RWPE2 (cell line): Measurements from ENCODE around the gene FAF1.

ENCODE experiments used
- ATAC-seq: fragments of 200-7000 bp; cut with Tn5 transposase; 3 replicates; pipeline ENCODE4 v1.9.1; 2021; ENCODE audit warnings: low read depth
- DNase-seq: peaks from one replicate; pipeline ENCODE4 v3.0.0-alpha.2; 2020; ENCODE audit warnings: low spot score
- H3K27ac ChIP-seq: fragments of 450-650 bp; 2 replicates; pipeline ENCODE4 v1.5.1; 2017; ENCODE audit warnings: mild to moderate bottlenecking; ENCODE audit not compliant: poor library complexity, severe bottlenecking
- H3K27me3 ChIP-seq: fragments of 250-450 bp; sonication (Bioruptor Pico); 2 replicates; pipeline ENCODE4 v1.5.1; 2021; ENCODE audit warnings: mild to moderate bottlenecking, moderate library complexity; ENCODE audit not compliant: insufficient read depth, poor library complexity, severe bottlenecking
- H3K36me3 ChIP-seq: fragments of 250-450 bp; sonication (Bioruptor Pico); 2 replicates; pipeline ENCODE4 v1.5.1; 2020; ENCODE audit warnings: low read depth, mild to moderate bottlenecking, moderate library complexity
- H3K4me1 ChIP-seq: fragments of 250-450 bp; sonication (Bioruptor Pico); 2 replicates; pipeline ENCODE4 v1.5.1; 2021; ENCODE audit warnings: mild to moderate bottlenecking, moderate library complexity; ENCODE audit not compliant: insufficient read depth, poor library complexity, severe bottlenecking
- H3K4me3 ChIP-seq: fragments of 250-450 bp; sonication (Bioruptor Pico); 2 replicates; pipeline ENCODE4 v1.5.1; 2021; ENCODE audit warnings: mild to moderate bottlenecking, moderate library complexity; ENCODE audit not compliant: severe bottlenecking
- H3K9me3 ChIP-seq: fragments of 250-450 bp; sonication (Bioruptor Pico); 2 replicates; pipeline ENCODE4 v1.5.1; 2021; ENCODE audit warnings: mild to moderate bottlenecking, moderate library complexity; ENCODE audit not compliant: severe bottlenecking
- CTCF ChIP-seq: fragments of 450-650 bp; IDR thresholded peaks from one replicate; pipeline ENCODE4 v1.5.1; 2017; ENCODE audit warnings: mild to moderate bottlenecking, moderate library complexity; ENCODE audit not compliant: poor library complexity, severe bottlenecking

Gene FAF1

GRCh38 chr1:50972766-50973165 lies 12.7 kb upstream of the FAF1 start:
- Histone ChIP-seq H3K27me3 (no peaks in the 10 kb centered on the region), H3K4me1 (peaks cover under 1% of the 10 kb centered on the region), H3K4me3 (no peak overlapping the region), H3K9me3 (no peaks in the 10 kb centered on the region), H3K27ac (no peak overlapping the region), H3K36me3 (no peaks in the 10 kb centered on the region)
- TF ChIP-seq CTCF = no peak
- DNase-seq = no peak
- ATAC-seq = no peak

GRCh38 chr1:50971748-50972305 lies 11.8 kb upstream of the FAF1 start:
- H3K4me1 ChIP-seq = peaks cover 5% of the 10 kb centered on the region
- H3K27ac ChIP-seq = no peak overlapping the region
- peak overlapping the region; percentile 54 for H3K4me3 ChIP-seq
- no peaks in the 10 kb centered on the region for H3K9me3 ChIP-seq
- no peak for TF ChIP-seq CTCF
- no peaks in the 10 kb centered on the region for H3K36me3 ChIP-seq
- H3K27me3 ChIP-seq = no peaks in the 10 kb centered on the region
- ATAC-seq (no peak), DNase-seq (no peak)

DNA sequence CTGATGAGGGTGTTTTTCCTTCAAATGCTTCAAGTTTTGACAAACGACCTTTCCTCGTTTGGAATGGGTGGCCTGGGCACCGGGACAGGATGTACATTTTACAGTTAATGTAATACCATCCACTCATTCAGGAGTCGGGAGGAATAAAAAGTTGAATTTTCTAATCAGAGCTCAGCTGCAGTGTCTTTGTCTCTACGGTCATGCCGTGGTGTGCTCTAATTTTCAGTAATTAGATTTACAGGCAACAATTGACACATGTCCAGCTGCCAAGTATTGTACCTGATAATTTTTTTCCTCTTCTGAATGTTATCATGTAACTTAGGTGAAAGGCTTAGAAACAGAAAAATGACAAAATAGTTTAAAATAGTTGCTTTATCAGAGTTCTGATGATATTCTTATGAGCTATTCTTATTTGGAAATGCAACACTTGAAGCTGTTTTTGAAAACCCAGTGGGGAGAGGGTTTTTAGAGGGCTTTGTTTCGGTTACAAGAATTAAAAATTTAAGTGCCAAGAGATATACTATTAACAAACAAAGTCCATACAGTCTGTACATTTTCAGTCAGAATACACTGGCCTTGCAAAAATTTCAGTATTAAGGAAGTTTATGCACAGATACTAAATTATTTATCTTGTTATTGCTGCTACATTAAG lies 11.0 kb upstream of the FAF1 start:
- ATAC-seq = no peak
- Histone ChIP-seq H3K27me3 (no peaks in the 10 kb centered on the region), H3K4me1 (peaks cover 5% of the 10 kb centered on the region), H3K27ac (peak overlapping the region; percentile 74), H3K4me3 (peak overlapping the region; percentile 54), H3K36me3 (no peaks in the 10 kb centered on the region), H3K9me3 (no peaks in the 10 kb centered on the region)
- no peak for TF ChIP-seq CTCF
- no peak for DNase-seq

GRCh38 chr1:50970509-50970887 lies 10.4 kb upstream of the FAF1 start:
- no peaks in the 10 kb centered on the region for H3K27me3 ChIP-seq

More at GRCh38 chr1:50970509-50970887, 10.4 kb upstream of the FAF1 start:
- Histone ChIP-seq H3K4me1 (peaks cover 5% of the 10 kb centered on the region), H3K27ac (peak overlapping the region; percentile 74), H3K4me3 (peak overlapping the region; percentile 54), H3K36me3 (no peaks in the 10 kb centered on the region), H3K9me3 (no peaks in the 10 kb centered on the region)
- ATAC-seq = no peak
- DNase-seq = no peak
- TF ChIP-seq CTCF = no peak
